Measurements from ENCODE around the gene CMTM3.
"Not testable (repeated sequence)": the region's sequence is repeated elsewhere in the genome, so short reads cannot be mapped to it uniquely, and the experiment has no call there.

Gene CMTM3

GRCh38 chr16:66581246-66581952 is 23.1 kb upstream of the CMTM3 start:
- DNase-seq (ENCODE audit: low read depth in 2 of 3, low spot score in 1 of 3) = no peak

GRCh38 chr16:66585481-66586239 is 18.8 kb upstream of the CMTM3 start:
- no peak for DNase-seq (ENCODE audit: low read depth in 2 of 3, low spot score in 1 of 3)

- DNase-seq (ENCODE audit: low read depth in 2 of 3, low spot score in 1 of 3) = no peak
Observed at GRCh38 chr16:66587881-66588600, 16.5 kb upstream of the CMTM3 start.

- DNase-seq (ENCODE audit: low read depth in 2 of 3, low spot score in 1 of 3) = peak; percentile 44 to 56 (median 50)
Observed at GRCh38 chr16:66588981-66589713, 15.4 kb upstream of the CMTM3 start.

GRCh38 chr16:66590322-66590721 is 14.2 kb upstream of the CMTM3 start:
- DNase-seq (ENCODE audit: low read depth in 2 of 3, low spot score in 1 of 3) = no peak

GRCh38 chr16:66591018-66591417 is 13.5 kb upstream of the CMTM3 start:
- DNase-seq (ENCODE audit: low read depth in 2 of 3, low spot score in 1 of 3) = no peak

- no peak for DNase-seq (ENCODE audit: low read depth in 2 of 3, low spot score in 1 of 3)
Observed at GRCh38 chr16:66592241-66592640, 12.3 kb upstream of the CMTM3 start.

- no peak for DNase-seq (ENCODE audit: low read depth in 2 of 3, low spot score in 1 of 3)
Observed at GRCh38 chr16:66592814-66593213, 11.7 kb upstream of the CMTM3 start.

- no peak for DNase-seq (ENCODE audit: low read depth in 2 of 3, low spot score in 1 of 3)
Observed at GRCh38 chr16:66594739-66595138, 9.8 kb upstream of the CMTM3 start.

- DNase-seq (ENCODE audit: low read depth in 2 of 3, low spot score in 1 of 3) = not testable (repeated sequence)
Observed at GRCh38 chr16:66596559-66596958, 7.9 kb upstream of the CMTM3 start.

- DNase-seq (ENCODE audit: low read depth in 2 of 3, low spot score in 1 of 3) = no peak
Observed at GRCh38 chr16:66596986-66597848, 7.3 kb upstream of the CMTM3 start.

- no peak for DNase-seq (ENCODE audit: low read depth in 2 of 3, low spot score in 1 of 3)
Observed at GRCh38 chr16:66598111-66598510, 6.4 kb upstream of the CMTM3 start.

GRCh38 chr16:66599726-66600125 is 4.8 kb upstream of the CMTM3 start:
- no peak for DNase-seq (ENCODE audit: low read depth in 2 of 3, low spot score in 1 of 3)

- DNase-seq (ENCODE audit: low read depth in 2 of 3, low spot score in 1 of 3) = no peak
Observed at GRCh38 chr16:66600477-66600876, 4.0 kb upstream of the CMTM3 start.

- DNase-seq (ENCODE audit: low read depth in 2 of 3, low spot score in 1 of 3) = no peak
Observed at GRCh38 chr16:66601471-66601870, 3.0 kb upstream of the CMTM3 start.

- peak; percentile 45 to 51 (median 47) for DNase-seq (ENCODE audit: low read depth in 2 of 3, low spot score in 1 of 3)
Observed at GRCh38 chr16:66603537-66604375, 748 bp upstream of the CMTM3 start.

GRCh38 chr16:66605177-66605978 is 874 bp downstream of the CMTM3 start:
- DNase-seq (ENCODE audit: low read depth in 2 of 3, low spot score in 1 of 3) = no peak

- DNase-seq (ENCODE audit: low read depth in 2 of 3, low spot score in 1 of 3) = no peak
Observed at GRCh38 chr16:66605979-66606751, 1.7 kb downstream of the CMTM3 start.
